WTC11 (cell line): ENCODE results near the gene TANGO6. TPM values are rescaled to one million over a fixed set of nuclear protein-coding genes. Genes with fewer than 3 reads are reported as not detected.

Experiments
- ATAC-seq: fragments of 200-7000 bp; cut with Tn5 transposase; 2 replicates; pipeline ENCODE4 v1.10.0; 2021; ENCODE audit warnings: mild to moderate bottlenecking, moderate library complexity
- CTCF ChIA-PET: fragments of 300-600 bp; sonication (Branson Sonifier 250); formaldehyde crosslinking; loops from one replicate; lab custom pipeline; 2021; ENCODE audit warnings: antibody characterized with exemption; lab: Charles Lee
- POLR2A ChIA-PET: fragments of 350-600 bp; sonication (Branson Sonifier 250); formaldehyde crosslinking; loops from one replicate; lab custom pipeline; 2021; ENCODE audit warnings: antibody characterized with exemption; lab: Charles Lee
- DNase-seq: peaks from one replicate; pipeline ENCODE4 v3.0.0; 2021; ENCODE audit warnings: low spot score
- H3K27ac Mint-ChIP-seq: 2 replicates; pipeline ENCODE4 v1.8.0; 2021; ENCODE audit warnings: mixed read lengths
- H3K27me3 Mint-ChIP-seq: 2 replicates; pipeline ENCODE4 v1.8.0; 2021; ENCODE audit warnings: low read depth, mild to moderate bottlenecking, moderate library complexity, mixed read lengths
- H3K36me3 Mint-ChIP-seq: 2 replicates; pipeline ENCODE4 v1.8.0; 2021; ENCODE audit warnings: mixed read lengths
- H3K4me1 Mint-ChIP-seq: 2 replicates; pipeline ENCODE4 v1.8.0; 2022; ENCODE audit warnings: mixed read lengths
- H3K4me3 Mint-ChIP-seq: 2 replicates; pipeline ENCODE4 v1.8.0; 2021; ENCODE audit warnings: mild to moderate bottlenecking, moderate library complexity, mixed read lengths
- H3K9me3 Mint-ChIP-seq: 2 replicates; pipeline ENCODE4 v1.8.0; 2021; ENCODE audit warnings: mixed read lengths
- ATF1 ChIP-seq: sonication (generic); formaldehyde crosslinking; IDR thresholded peaks from 2 replicates; pipeline ENCODE4 v1.8.1; 2023; ENCODE audit warnings: mild to moderate bottlenecking, moderate library complexity, missing genetic modification reagents
- FOXK1 ChIP-seq: sonication (generic); formaldehyde crosslinking; IDR thresholded peaks from 2 replicates; pipeline ENCODE4 v1.8.0; 2022; ENCODE audit warnings: mild to moderate bottlenecking, moderate library complexity, missing genetic modification reagents
- FOXP1 ChIP-seq: sonication (generic); formaldehyde crosslinking; IDR thresholded peaks from 2 replicates; pipeline ENCODE4 v1.8.0; 2022; ENCODE audit warnings: missing genetic modification reagents, mild to moderate bottlenecking, moderate library complexity, borderline replicate concordance
- GABPB1 ChIP-seq: sonication (generic); formaldehyde crosslinking; IDR thresholded peaks from 2 replicates; pipeline ENCODE4 v1.8.1; 2023; ENCODE audit warnings: mild to moderate bottlenecking, missing genetic modification reagents
- GRHL2 ChIP-seq: fragments of 250-450 bp; sonication (Bioruptor Pico); IDR thresholded peaks from 2 replicates; pipeline ENCODE4 v1.8.0; 2022; ENCODE audit warnings: mild to moderate bottlenecking, moderate library complexity; ENCODE audit not compliant: insufficient replicate concordance, severe bottlenecking
- HMGA2 ChIP-seq: fragments of 250-450 bp; sonication (Bioruptor Pico); IDR thresholded peaks from 2 replicates; pipeline ENCODE4 v1.4.0; 2021; ENCODE audit warnings: mild to moderate bottlenecking, moderate library complexity
- MXD4 ChIP-seq: fragments of 250-450 bp; sonication (Bioruptor Pico); IDR thresholded peaks from 2 replicates; pipeline ENCODE4 v1.8.0; 2021; ENCODE audit warnings: mild to moderate bottlenecking, moderate library complexity, borderline replicate concordance
- NFATC4 ChIP-seq: fragments of 250-450 bp; sonication (Bioruptor Pico); IDR thresholded peaks from 2 replicates; pipeline ENCODE4 v1.9.0; 2021; ENCODE audit warnings: mild to moderate bottlenecking
- NR3C1 ChIP-seq: sonication (generic); formaldehyde crosslinking; conservative IDR thresholded peaks from 2 replicates; pipeline ENCODE4 v1.8.1; 2023; ENCODE audit warnings: low read depth, mild to moderate bottlenecking, missing genetic modification reagents
- SOX15 ChIP-seq: fragments of 250-450 bp; sonication (Bioruptor Pico); IDR thresholded peaks from 2 replicates; pipeline ENCODE4 v1.9.0; 2021; ENCODE audit warnings: mild to moderate bottlenecking
- ZNF121 ChIP-seq: sonication (generic); formaldehyde crosslinking; IDR thresholded peaks from 2 replicates; pipeline ENCODE4 v1.8.0; 2023; ENCODE audit warnings: missing genetic modification reagents
- ZNF219 ChIP-seq: sonication (generic); formaldehyde crosslinking; IDR thresholded peaks from 2 replicates; pipeline ENCODE4 v1.8.0; 2023; ENCODE audit warnings: missing genetic modification reagents, mild to moderate bottlenecking, borderline replicate concordance
- ZNF317 ChIP-seq: sonication (generic); formaldehyde crosslinking; IDR thresholded peaks from 2 replicates; pipeline ENCODE4 v1.8.1; 2023; ENCODE audit warnings: low read depth, mild to moderate bottlenecking, moderate library complexity, missing genetic modification reagents, borderline replicate concordance
- total RNA-seq: library from RNA; stranded (reverse); gene quantifications from 3 replicates; pipeline ENCODE4 v1.2.3, GENCODE V29; 2021
- TF ChIP-seq, protein P1 (sequence below): sonication (generic); formaldehyde crosslinking; IDR thresholded peaks from 2 replicates; pipeline ENCODE4 v1.8.0; 2022; ENCODE audit warnings: mild to moderate bottlenecking, missing genetic modification reagents
- TF ChIP-seq, protein P2 (sequence below): sonication (generic); formaldehyde crosslinking; IDR thresholded peaks from 2 replicates; pipeline ENCODE4 v1.8.0; 2023; ENCODE audit warnings: mild to moderate bottlenecking, missing genetic modification reagents
- TF ChIP-seq, protein P3 (sequence below): sonication (generic); formaldehyde crosslinking; IDR thresholded peaks from 2 replicates; pipeline ENCODE4 v1.8.0; 2023; ENCODE audit warnings: missing genetic modification reagents, mild to moderate bottlenecking, borderline replicate concordance
- TF ChIP-seq, protein P4 (sequence below): sonication (generic); formaldehyde crosslinking; IDR thresholded peaks from 2 replicates; pipeline ENCODE4 v1.8.0; 2022; ENCODE audit warnings: mild to moderate bottlenecking, missing genetic modification reagents
- TF ChIP-seq, protein P5 (sequence below): sonication (generic); formaldehyde crosslinking; IDR thresholded peaks from 2 replicates; pipeline ENCODE4 v1.8.1; 2022; ENCODE audit warnings: low read depth, missing genetic modification reagents, borderline replicate concordance
- TF ChIP-seq, protein P6 (sequence below): fragments of 250-450 bp; sonication (Bioruptor Pico); IDR thresholded peaks from 2 replicates; pipeline ENCODE4 v1.9.0; 2021; ENCODE audit warnings: mild to moderate bottlenecking

TANGO6 gene
- total RNA-seq, 1 experiment from 2014 or later, result 15.6 TPM

DNA sequence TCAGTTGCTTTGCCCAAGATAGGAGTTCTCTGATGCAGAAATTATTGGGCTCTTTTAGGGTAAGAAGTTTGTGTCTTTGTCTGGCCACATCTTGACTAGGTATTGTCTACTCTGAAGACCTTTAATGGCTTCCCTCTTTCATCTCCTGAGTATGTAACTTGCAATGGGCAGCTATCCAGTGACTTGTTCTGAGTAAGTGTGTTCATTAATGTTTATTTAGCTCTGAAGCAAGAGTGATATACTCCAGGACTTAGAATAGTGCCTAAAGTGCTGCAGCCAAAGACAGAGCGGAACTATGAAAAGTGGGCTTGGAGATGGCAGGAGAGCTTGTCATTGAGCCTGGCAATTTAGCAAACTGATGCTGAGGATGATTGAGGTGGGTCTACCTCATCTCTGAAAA lies 8.8 kb upstream of the TANGO6 start:
- Mint-ChIP-seq H3K27ac (no peak overlapping the region), H3K27me3 (no peaks in the 10 kb centered on the region)

DNA sequence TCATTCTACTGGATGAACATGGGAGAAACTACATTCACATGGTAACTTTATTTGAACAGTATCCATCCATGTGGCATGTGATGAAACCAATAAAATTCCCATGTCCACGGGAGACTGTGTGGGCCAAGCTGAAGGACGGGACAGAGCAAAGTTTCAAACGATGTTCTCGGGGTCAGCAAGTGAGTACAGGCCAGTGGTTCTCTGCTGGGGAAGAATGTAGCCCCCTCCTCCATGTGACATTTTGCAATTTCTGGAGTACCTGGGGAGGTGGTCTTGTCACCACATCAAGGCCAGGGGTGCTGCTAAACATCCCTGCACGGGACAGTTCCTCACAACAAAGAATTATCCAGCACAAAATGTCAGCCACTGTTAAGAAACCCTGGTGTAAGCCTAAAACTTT lies 7.4 kb upstream of the TANGO6 start:
- Mint-ChIP-seq H3K4me3 (no peak overlapping the region), H3K36me3 (peaks cover 45% of the 10 kb centered on the region), H3K27me3 (no peaks in the 10 kb centered on the region), H3K4me1 (no peaks in the 10 kb centered on the region), H3K9me3 (no peaks in the 10 kb centered on the region), H3K27ac (no peak overlapping the region)
- DNase-seq (no peak), ATAC-seq (no peak)
- POLR2A ChIA-PET, result no interaction called here
- CTCF ChIA-PET, result interaction anchor here (1.2 to 2.1 kb wide), 2 partner anchors 12 to 36 kb away, joined by 3 to 5 read pairs; no protein-coding TSS in a partner anchor
- TF ChIP-seq, protein P1, sequence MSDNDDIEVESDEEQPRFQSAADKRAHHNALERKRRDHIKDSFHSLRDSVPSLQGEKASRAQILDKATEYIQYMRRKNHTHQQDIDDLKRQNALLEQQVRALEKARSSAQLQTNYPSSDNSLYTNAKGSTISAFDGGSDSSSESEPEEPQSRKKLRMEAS, result no peak
- TF ChIP-seq ATF1 (CRISPR knock-in tag) (no peak), FOXP1 (CRISPR knock-in tag) (no peak), ZNF219 (CRISPR knock-in tag) (no peak), GRHL2 (CRISPR knock-in tag) (no peak), SOX15 (no peak), GABPB1 (CRISPR knock-in tag) (no peak)
- TF ChIP-seq, protein P2, sequence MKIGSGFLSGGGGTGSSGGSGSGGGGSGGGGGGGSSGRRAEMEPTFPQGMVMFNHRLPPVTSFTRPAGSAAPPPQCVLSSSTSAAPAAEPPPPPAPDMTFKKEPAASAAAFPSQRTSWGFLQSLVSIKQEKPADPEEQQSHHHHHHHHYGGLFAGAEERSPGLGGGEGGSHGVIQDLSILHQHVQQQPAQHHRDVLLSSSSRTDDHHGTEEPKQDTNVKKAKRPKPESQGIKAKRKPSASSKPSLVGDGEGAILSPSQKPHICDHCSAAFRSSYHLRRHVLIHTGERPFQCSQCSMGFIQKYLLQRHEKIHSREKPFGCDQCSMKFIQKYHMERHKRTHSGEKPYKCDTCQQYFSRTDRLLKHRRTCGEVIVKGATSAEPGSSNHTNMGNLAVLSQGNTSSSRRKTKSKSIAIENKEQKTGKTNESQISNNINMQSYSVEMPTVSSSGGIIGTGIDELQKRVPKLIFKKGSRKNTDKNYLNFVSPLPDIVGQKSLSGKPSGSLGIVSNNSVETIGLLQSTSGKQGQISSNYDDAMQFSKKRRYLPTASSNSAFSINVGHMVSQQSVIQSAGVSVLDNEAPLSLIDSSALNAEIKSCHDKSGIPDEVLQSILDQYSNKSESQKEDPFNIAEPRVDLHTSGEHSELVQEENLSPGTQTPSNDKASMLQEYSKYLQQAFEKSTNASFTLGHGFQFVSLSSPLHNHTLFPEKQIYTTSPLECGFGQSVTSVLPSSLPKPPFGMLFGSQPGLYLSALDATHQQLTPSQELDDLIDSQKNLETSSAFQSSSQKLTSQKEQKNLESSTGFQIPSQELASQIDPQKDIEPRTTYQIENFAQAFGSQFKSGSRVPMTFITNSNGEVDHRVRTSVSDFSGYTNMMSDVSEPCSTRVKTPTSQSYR, result no peak
- TF ChIP-seq, protein P3, sequence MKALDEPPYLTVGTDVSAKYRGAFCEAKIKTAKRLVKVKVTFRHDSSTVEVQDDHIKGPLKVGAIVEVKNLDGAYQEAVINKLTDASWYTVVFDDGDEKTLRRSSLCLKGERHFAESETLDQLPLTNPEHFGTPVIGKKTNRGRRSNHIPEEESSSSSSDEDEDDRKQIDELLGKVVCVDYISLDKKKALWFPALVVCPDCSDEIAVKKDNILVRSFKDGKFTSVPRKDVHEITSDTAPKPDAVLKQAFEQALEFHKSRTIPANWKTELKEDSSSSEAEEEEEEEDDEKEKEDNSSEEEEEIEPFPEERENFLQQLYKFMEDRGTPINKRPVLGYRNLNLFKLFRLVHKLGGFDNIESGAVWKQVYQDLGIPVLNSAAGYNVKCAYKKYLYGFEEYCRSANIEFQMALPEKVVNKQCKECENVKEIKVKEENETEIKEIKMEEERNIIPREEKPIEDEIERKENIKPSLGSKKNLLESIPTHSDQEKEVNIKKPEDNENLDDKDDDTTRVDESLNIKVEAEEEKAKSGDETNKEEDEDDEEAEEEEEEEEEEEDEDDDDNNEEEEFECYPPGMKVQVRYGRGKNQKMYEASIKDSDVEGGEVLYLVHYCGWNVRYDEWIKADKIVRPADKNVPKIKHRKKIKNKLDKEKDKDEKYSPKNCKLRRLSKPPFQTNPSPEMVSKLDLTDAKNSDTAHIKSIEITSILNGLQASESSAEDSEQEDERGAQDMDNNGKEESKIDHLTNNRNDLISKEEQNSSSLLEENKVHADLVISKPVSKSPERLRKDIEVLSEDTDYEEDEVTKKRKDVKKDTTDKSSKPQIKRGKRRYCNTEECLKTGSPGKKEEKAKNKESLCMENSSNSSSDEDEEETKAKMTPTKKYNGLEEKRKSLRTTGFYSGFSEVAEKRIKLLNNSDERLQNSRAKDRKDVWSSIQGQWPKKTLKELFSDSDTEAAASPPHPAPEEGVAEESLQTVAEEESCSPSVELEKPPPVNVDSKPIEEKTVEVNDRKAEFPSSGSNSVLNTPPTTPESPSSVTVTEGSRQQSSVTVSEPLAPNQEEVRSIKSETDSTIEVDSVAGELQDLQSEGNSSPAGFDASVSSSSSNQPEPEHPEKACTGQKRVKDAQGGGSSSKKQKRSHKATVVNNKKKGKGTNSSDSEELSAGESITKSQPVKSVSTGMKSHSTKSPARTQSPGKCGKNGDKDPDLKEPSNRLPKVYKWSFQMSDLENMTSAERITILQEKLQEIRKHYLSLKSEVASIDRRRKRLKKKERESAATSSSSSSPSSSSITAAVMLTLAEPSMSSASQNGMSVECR (CRISPR knock-in tag), result no peak

More for the DNA sequence above, 8.8 kb upstream of the TANGO6 start:
- POLR2A ChIA-PET, result interaction anchor here (0.7 kb wide), 1 partner anchor 20 kb away, joined by 3 read pairs; no protein-coding TSS in a partner anchor
- Mint-ChIP-seq H3K4me3 (no peak overlapping the region), H3K4me1 (no peaks in the 10 kb centered on the region), H3K36me3 (peaks cover 58% of the 10 kb centered on the region), H3K9me3 (no peaks in the 10 kb centered on the region)
- DNase-seq, result no peak
- TF ChIP-seq, protein P4, sequence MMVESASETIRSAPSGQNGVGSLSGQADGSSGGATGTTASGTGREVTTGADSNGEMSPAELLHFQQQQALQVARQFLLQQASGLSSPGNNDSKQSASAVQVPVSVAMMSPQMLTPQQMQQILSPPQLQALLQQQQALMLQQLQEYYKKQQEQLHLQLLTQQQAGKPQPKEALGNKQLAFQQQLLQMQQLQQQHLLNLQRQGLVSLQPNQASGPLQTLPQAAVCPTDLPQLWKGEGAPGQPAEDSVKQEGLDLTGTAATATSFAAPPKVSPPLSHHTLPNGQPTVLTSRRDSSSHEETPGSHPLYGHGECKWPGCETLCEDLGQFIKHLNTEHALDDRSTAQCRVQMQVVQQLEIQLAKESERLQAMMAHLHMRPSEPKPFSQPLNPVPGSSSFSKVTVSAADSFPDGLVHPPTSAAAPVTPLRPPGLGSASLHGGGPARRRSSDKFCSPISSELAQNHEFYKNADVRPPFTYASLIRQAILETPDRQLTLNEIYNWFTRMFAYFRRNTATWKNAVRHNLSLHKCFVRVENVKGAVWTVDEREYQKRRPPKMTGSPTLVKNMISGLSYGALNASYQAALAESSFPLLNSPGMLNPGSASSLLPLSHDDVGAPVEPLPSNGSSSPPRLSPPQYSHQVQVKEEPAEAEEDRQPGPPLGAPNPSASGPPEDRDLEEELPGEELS (CRISPR knock-in tag), result no peak
- TF ChIP-seq, protein P5, sequence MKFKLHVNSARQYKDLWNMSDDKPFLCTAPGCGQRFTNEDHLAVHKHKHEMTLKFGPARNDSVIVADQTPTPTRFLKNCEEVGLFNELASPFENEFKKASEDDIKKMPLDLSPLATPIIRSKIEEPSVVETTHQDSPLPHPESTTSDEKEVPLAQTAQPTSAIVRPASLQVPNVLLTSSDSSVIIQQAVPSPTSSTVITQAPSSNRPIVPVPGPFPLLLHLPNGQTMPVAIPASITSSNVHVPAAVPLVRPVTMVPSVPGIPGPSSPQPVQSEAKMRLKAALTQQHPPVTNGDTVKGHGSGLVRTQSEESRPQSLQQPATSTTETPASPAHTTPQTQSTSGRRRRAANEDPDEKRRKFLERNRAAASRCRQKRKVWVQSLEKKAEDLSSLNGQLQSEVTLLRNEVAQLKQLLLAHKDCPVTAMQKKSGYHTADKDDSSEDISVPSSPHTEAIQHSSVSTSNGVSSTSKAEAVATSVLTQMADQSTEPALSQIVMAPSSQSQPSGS (CRISPR knock-in tag), result no peak
- TF ChIP-seq NFATC4 (CRISPR knock-in tag) (no peak), FOXK1 (CRISPR knock-in tag) (no peak), ZNF317 (no peak), FOXP1 (CRISPR knock-in tag) (no peak), NR3C1 (CRISPR knock-in tag) (no peak), HMGA2 (CRISPR knock-in tag) (no peak), GABPB1 (CRISPR knock-in tag) (no peak), ZNF121 (no peak), MXD4 (CRISPR knock-in tag) (no peak)
- TF ChIP-seq, protein P6, sequence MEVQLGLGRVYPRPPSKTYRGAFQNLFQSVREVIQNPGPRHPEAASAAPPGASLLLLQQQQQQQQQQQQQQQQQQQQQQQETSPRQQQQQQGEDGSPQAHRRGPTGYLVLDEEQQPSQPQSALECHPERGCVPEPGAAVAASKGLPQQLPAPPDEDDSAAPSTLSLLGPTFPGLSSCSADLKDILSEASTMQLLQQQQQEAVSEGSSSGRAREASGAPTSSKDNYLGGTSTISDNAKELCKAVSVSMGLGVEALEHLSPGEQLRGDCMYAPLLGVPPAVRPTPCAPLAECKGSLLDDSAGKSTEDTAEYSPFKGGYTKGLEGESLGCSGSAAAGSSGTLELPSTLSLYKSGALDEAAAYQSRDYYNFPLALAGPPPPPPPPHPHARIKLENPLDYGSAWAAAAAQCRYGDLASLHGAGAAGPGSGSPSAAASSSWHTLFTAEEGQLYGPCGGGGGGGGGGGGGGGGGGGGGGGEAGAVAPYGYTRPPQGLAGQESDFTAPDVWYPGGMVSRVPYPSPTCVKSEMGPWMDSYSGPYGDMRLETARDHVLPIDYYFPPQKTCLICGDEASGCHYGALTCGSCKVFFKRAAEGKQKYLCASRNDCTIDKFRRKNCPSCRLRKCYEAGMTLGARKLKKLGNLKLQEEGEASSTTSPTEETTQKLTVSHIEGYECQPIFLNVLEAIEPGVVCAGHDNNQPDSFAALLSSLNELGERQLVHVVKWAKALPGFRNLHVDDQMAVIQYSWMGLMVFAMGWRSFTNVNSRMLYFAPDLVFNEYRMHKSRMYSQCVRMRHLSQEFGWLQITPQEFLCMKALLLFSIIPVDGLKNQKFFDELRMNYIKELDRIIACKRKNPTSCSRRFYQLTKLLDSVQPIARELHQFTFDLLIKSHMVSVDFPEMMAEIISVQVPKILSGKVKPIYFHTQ (CRISPR knock-in tag), result no peak
- CTCF ChIA-PET, result interaction anchor here (0.6 to 1.9 kb wide), 4 partner anchors 35 to 305 kb away, joined by 3 to 5 read pairs (median 4); no protein-coding TSS in a partner anchor
- ATAC-seq, result no peak
